ENCODE measurements around the gene GRIK4.

GRCh38 chr11:120492486-120492885 lies 19.1 kb upstream of the GRIK4 start:
- TF ChIP-seq HNRNPL (IDR thresholded peaks at IDR 0.05; ENCODE audit: low read depth, low read length) (no peak), THRB (CRISPR knock-in tag; conservative IDR thresholded peaks at IDR 0.05) (no peak), RB1 (IDR thresholded peaks at IDR 0.05; ENCODE audit: low read depth) (no peak), U2AF2 (optimal IDR thresholded peaks at IDR 0.05; ENCODE audit: low read depth, low read length) (no peak), CTCF (IDR thresholded peaks at IDR 0.05 in 2 of 3, conservative IDR thresholded peaks at IDR 0.05 in 1 of 3; ENCODE audit: insufficient read depth in 2 of 3, low read depth in 1 of 3, low read length in 3 of 3) (no peak)

Data from K562 (cell line).